Thymus (tissue), 11 donors: Measurements from ENCODE around the gene OR2AK2. TPM values are rescaled to one million over a fixed set of nuclear protein-coding genes. Genes with fewer than 3 reads are reported as not detected.

Experiments
- DNase-seq, 9 donors: peaks; one replicate each; pipeline ENCODE4 v3.0.0-alpha.2; 2013; ENCODE audit warnings: low spot score in 9 of 9, low read depth in 6 of 9, missing footprints in 1 of 9
- H3K27ac ChIP-seq, 2 donors: one replicate each; pipeline ENCODE4 v1.5.1; 2013; ENCODE audit warnings: control low read depth in 1 of 2, low read depth in 1 of 2, low read length in 1 of 2, mild to moderate bottlenecking in 1 of 2, moderate library complexity in 1 of 2
- H3K27me3 ChIP-seq, 2 donors: one replicate each; pipeline ENCODE4 v1.5.1; 2013; ENCODE audit warnings: low read length in 1 of 2; ENCODE audit not compliant: control insufficient read depth in 2 of 2, insufficient read depth in 1 of 2
- H3K36me3 ChIP-seq, 2 donors: one replicate each; pipeline ENCODE4 v1.5.1; 2013; ENCODE audit warnings: low read length in 1 of 2, mild to moderate bottlenecking in 1 of 2, moderate library complexity in 1 of 2; ENCODE audit not compliant: control insufficient read depth in 2 of 2, insufficient read depth in 2 of 2
- H3K4me1 ChIP-seq, 2 donors: one replicate each; pipeline ENCODE4 v1.5.1; 2013; ENCODE audit warnings: low read length in 2 of 2; ENCODE audit not compliant: control insufficient read depth in 2 of 2, insufficient read depth in 2 of 2
- H3K4me3 ChIP-seq, 2 donors: one replicate each; pipeline ENCODE4 v1.5.1; 2013; ENCODE audit warnings: low read length in 2 of 2, control low read depth in 1 of 2, mild to moderate bottlenecking in 1 of 2
- H3K9me3 ChIP-seq, 2 donors: one replicate each; pipeline ENCODE4 v1.5.1; 2013; ENCODE audit warnings: low read length in 1 of 2, mild to moderate bottlenecking in 1 of 2; ENCODE audit not compliant: control insufficient read depth in 2 of 2, insufficient read depth in 1 of 2
- WGBS: extraction: QIAGEN DNeasy Blood & Tissue Kit; methylation state at CpG from one replicate; pipeline ENCODE4 v1.1.7; 2013; 5-methylcytosine and 5-hydroxymethylcytosine counted together
- polyA plus RNA-seq: library from polyadenylated mRNA; stranded (reverse); fragments of 200-250 nt; gene quantifications from one replicate; pipeline ENCODE4 v1.2.3, GENCODE V29; 2013
- total RNA-seq: library from RNA; stranded (reverse); fragments of 120-200 nt; gene quantifications from one replicate; pipeline ENCODE4 v1.2.4, GENCODE V29; 2013
- donor health status: healthy.

Gene OR2AK2
- total and polyA plus RNA-seq, 2 donors: 0.09 TPM; not detected in 1

GRCh38 chr1:247948558-247948957 is 16.5 kb upstream of the OR2AK2 start, which contains the start of gene OR2L8:
TSS of gene OR2L8 (plus strand) at chr1:247948858. CDS start at chr1:247948858, 0 bp downstream.
- whole genome bisulfite sequencing: 98% methylated on average over 3 of the region's 3 CpGs
- Histone ChIP-seq H3K27me3 (no peaks in the 10 kb centered on the region), H3K36me3 (no peaks in the 10 kb centered on the region), H3K4me1 (no peaks in the 10 kb centered on the region), H3K9me3 (peaks cover 0 to 5% of the 10 kb centered on the region in 2 donors), H3K4me3 (no peak within 1 kb of the TSS), H3K27ac (no peak within 1 kb of the TSS)
- no peak for DNase-seq

- Histone ChIP-seq H3K27me3 (no peaks in the 10 kb centered on the region), H3K36me3 (no peaks in the 10 kb centered on the region), H3K9me3 (peaks cover 0 to 5% of the 10 kb centered on the region in 2 donors), H3K4me1 (no peaks in the 10 kb centered on the region), H3K4me3 (no peak overlapping the region), H3K27ac (no peak overlapping the region)
- no peak for DNase-seq
- WGBS: 100% methylated on average over 1 of the region's 1 CpG
These were observed 11.6 kb upstream of the OR2AK2 start for GRCh38 chr1:247953408-247953807.

- Histone ChIP-seq H3K27me3 (no peaks in the 10 kb centered on the region), H3K36me3 (no peaks in the 10 kb centered on the region), H3K27ac (no peak overlapping the region), H3K4me3 (no peak overlapping the region), H3K9me3 (no peaks in the 10 kb centered on the region), H3K4me1 (no peaks in the 10 kb centered on the region)
- DNase-seq: no peak
- 64% methylated on average over 3 of the region's 3 CpGs for WGBS
These were observed 3.2 kb upstream of the OR2AK2 start for GRCh38 chr1:247961791-247962190.

- no peaks in the 10 kb centered on the region for H3K27me3 ChIP-seq
- H3K27ac ChIP-seq: no peak overlapping the region
- 38% methylated on average over 4 of the region's 4 CpGs for WGBS
- no peaks in the 10 kb centered on the region for H3K36me3 ChIP-seq
- H3K4me1 ChIP-seq: no peaks in the 10 kb centered on the region
- H3K9me3 ChIP-seq: no peaks in the 10 kb centered on the region
- no peak for DNase-seq
- no peak overlapping the region for H3K4me3 ChIP-seq
These were observed 2.0 kb upstream of the OR2AK2 start for GRCh38 chr1:247962911-247963588.

GRCh38 chr1:247966532-247967204 is 1.6 kb downstream of the OR2AK2 start:
- Histone ChIP-seq H3K36me3 (no peaks in the 10 kb centered on the region), H3K4me1 (no peaks in the 10 kb centered on the region), H3K27ac (no peak overlapping the region), H3K4me3 (no peak overlapping the region), H3K27me3 (no peaks in the 10 kb centered on the region), H3K9me3 (no peaks in the 10 kb centered on the region)
- WGBS: 41% methylated on average over 5 of the region's 5 CpGs
- no peak for DNase-seq

- Histone ChIP-seq H3K4me1 (no peaks in the 10 kb centered on the region), H3K36me3 (no peaks in the 10 kb centered on the region), H3K27me3 (no peaks in the 10 kb centered on the region), H3K9me3 (no peaks in the 10 kb centered on the region), H3K4me3 (no peak overlapping the region), H3K27ac (no peak overlapping the region)
- DNase-seq: no peak
- 13% methylated on average over 2 of the region's 2 CpGs for WGBS
These were observed 28.0 kb downstream of the OR2AK2 start for GRCh38 chr1:247992986-247993385.

- H3K36me3 ChIP-seq: no peaks in the 10 kb centered on the region
- H3K4me3 ChIP-seq: no peak overlapping the region
- 85% methylated on average over 2 of the region's 2 CpGs for WGBS
- no peaks in the 10 kb centered on the region for H3K9me3 ChIP-seq
- DNase-seq: no peak
- no peaks in the 10 kb centered on the region for H3K4me1 ChIP-seq
- no peak overlapping the region for H3K27ac ChIP-seq
- no peaks in the 10 kb centered on the region for H3K27me3 ChIP-seq
These were observed 33.8 kb downstream of the OR2AK2 start for GRCh38 chr1:247998811-247999210.

GRCh38 chr1:248000169-248000568 is 35.1 kb downstream of the OR2AK2 start:
- Histone ChIP-seq H3K9me3 (no peaks in the 10 kb centered on the region), H3K4me3 (no peak overlapping the region), H3K4me1 (no peaks in the 10 kb centered on the region), H3K27me3 (no peaks in the 10 kb centered on the region), H3K27ac (no peak overlapping the region), H3K36me3 (no peaks in the 10 kb centered on the region)
- no peak for DNase-seq
- WGBS: 99% methylated on average over 1 of the region's 1 CpG

- no peaks in the 10 kb centered on the region for H3K27me3 ChIP-seq
- no peaks in the 10 kb centered on the region for H3K9me3 ChIP-seq
- 88% methylated on average over 1 of the region's 1 CpG for WGBS
- H3K4me1 ChIP-seq: no peaks in the 10 kb centered on the region
- no peak for DNase-seq
- no peak overlapping the region for H3K27ac ChIP-seq
- H3K4me3 ChIP-seq: no peak overlapping the region
- H3K36me3 ChIP-seq: no peaks in the 10 kb centered on the region
These were observed 42.7 kb downstream of the OR2AK2 start for GRCh38 chr1:248007778-248008177.
